NCI-H1417 treated with DMSO at 0.1 percent for 48 hours (cell line): Measurements from ENCODE around the gene UBQLNL.

ENCODE experiments used
- DNase-seq: peaks from one replicate; lab custom pipeline; 2025; lab: John Stamatoyannopoulos, UW

UBQLNL gene

DNA sequence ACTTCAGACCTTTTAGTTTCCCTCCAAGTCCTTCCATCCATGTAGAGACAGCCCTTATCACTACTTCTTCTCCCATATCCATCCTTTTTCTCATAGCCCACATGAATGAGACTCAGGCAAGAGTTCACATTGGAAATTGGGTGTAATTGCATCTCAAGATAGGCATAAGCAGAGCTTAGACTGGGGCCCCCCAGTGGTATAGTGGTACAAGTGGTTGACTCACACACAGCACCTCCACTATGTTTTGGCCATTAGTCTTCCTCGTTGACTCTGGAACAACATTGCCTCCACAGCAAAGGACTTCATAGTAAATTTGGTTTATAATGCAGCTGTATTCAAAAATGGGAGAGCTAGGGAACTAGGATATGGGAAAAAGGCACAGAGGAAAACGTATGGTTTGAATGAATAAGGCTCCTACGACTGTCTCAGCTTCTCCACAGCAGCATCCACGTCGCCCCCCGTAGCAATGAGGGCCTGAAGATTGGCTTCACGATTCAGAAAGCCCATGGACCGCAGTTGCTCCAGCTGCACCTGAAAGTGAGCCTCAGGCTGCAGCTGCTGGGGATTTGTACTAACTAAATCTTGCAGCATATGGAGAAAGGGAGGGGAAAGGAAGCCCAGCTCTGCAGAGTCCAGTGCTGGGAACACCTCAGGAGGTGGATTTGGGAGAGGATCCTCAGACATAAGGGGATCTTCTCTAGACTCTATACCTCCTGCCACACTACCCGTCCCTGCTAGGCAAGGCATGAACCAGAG lies 9.1 kb downstream of the UBQLNL start:
- DNase-seq, result no peak

GRCh38 chr11:5505363-5506048 lies 11.0 kb downstream of the UBQLNL start:
- no peak for DNase-seq

DNA sequence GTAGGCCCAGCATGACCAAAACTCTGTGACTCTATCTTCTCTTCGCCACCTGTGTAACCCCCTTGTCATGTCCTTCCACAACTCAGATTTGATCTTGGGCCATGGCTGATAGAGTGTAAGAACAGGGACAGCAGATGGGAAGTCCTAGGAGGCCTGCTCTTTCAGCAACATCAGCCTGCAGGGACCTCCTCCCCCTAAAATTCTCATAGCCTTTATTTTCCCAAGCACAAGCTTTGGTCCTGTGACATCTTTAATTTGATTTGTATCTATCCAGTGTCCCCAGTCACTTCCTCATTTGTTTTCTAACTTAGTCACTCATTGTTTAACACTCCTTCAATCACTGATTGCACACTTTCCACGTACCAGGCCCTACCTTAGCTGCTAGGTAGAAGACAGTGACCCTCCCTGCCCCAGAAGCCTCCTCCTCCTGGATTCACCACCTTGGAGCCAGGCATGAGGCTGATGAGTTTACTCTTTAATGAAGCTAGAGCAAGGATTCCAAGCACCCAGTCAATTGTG lies 12.0 kb downstream of the UBQLNL start:
- no peak for DNase-seq

DNA sequence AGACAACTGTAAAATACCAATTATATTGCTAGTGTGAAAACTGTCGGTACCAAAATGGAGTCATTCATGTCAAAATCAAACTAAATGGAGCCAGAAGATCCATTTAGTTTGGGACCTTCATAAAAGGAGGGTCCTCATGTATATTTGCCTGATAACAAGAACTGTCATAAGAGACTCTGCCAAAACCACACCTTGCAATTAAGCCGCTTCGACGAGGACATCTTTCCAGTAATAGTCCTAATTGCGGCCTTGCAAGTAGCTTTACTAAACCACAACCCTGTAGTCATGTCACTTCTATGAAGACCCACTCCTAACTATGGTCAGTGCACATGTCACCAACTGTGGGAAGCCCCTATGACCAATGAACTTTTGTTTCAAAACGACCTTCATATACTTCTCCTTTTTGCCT lies 16.1 kb downstream of the UBQLNL start:
- no peak for DNase-seq

- no peak for DNase-seq
These were observed 16.8 kb downstream of the UBQLNL start for GRCh38 chr11:5499671-5500070.

GRCh38 chr11:5489576-5490357 lies 26.7 kb downstream of the UBQLNL start:
- DNase-seq, result no peak

DNA sequence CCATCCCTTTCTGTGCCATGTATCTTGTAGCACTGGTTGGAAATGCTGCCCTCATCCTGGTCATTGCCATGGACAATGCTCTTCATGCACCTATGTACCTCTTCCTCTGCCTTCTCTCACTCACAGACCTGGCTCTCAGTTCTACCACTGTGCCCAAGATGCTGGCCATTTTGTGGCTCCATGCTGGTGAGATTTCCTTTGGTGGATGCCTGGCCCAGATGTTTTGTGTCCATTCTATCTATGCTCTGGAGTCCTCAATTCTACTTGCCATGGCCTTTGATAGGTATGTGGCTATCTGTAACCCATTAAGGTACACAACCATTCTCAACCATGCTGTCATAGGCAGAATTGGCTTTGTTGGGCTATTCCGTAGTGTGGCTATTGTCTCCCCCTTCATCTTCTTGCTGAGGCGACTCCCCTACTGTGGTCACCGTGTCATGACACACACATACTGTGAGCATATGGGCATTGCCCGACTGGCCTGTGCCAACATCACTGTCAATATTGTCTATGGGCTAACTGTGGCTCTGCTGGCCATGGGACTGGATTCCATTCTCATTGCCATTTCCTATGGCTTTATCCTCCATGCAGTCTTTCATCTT lies 27.6 kb downstream of the UBQLNL start:
- no peak for DNase-seq

GRCh38 chr11:5488385-5488784 lies 28.1 kb downstream of the UBQLNL start, which contains the start of gene OR52D1:
OR52D1 (plus strand) TSS chr11:5488685; CDS start chr11:5488707, 22 bp downstream.
- DNase-seq, result no peak

DNA sequence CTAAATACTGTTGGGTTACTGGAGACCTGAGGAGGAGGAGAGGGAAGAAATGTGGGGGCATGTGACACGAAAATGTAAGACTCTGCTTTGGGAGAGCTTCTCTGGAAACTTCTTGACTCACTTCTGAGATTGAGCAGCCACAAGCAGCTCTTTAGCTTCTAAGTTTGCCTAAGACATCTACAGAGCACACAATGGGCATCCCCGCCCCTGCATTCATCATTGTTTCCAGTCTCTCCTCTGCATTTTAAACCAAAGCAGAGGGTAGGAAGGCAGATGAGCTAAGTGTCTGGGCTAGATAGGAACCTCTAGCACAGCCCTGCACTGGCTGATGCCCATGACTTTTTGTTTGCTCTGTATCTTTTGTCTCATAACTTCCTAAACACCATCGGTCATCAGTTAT lies 30.1 kb downstream of the UBQLNL start:
- no peak for DNase-seq

GRCh38 chr11:5486003-5486402 lies 30.5 kb downstream of the UBQLNL start:
- DNase-seq, result no peak

GRCh38 chr11:5476186-5476819 lies 40.2 kb downstream of the UBQLNL start:
- DNase-seq, result no peak

- no peak for DNase-seq
These were observed 42.6 kb downstream of the UBQLNL start for GRCh38 chr11:5473921-5474320.

DNA sequence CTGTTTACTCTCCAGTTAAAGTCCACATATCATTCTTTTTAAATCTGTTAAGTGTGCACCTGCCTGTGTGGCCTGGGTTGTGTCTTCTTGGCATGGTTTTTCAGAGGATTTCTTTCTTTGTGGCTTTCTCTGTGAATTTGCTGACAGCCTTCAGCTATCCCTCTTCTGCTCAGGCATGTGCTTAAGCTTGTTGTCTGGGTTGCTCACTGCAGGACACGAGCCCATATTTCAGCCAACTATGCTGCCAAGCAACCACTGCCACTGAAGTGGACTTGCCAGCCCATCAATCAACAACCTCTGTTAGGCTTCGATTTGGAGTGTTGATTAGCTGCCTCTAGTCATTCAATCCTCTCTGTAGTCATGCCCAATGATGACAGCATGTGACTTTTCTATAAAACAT lies 49.0 kb downstream of the UBQLNL start:
- no peak for DNase-seq
